ENCODE data around the gene SH3RF1.

The SH3RF1 gene

GRCh38 chr4:169252339-169253112 lies 18.2 kb downstream of the SH3RF1 start:
- no peak for DNase-seq (ENCODE audit: low read depth in 3 of 3, low spot score in 1 of 3)

GRCh38 chr4:169251291-169252235 lies 19.2 kb downstream of the SH3RF1 start:
- no peak for DNase-seq (ENCODE audit: low read depth in 3 of 3, low spot score in 1 of 3)

GRCh38 chr4:169250796-169251195 lies 20.0 kb downstream of the SH3RF1 start:
- DNase-seq (ENCODE audit: low read depth in 3 of 3, low spot score in 1 of 3): no peak

DNA sequence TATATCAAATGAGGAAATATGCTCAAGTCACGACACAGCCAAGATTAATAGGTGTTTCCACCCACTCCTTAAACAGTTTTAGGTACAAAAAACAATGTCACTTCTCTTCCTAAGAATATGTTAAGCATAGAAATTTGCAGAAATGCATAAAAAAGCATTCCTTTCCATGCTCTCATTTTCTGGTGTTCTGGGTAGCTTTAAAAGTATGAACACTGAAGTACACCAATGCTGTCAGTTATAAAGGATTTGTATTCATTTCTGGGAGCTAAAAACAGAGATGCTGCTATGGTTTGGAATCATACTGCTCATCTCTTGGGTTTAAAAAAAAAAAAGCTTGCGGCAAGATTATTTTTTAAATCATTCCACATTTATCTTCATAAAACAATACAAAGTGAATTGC lies 20.8 kb downstream of the SH3RF1 start:
- no peak for DNase-seq (ENCODE audit: low read depth in 3 of 3, low spot score in 1 of 3)

GRCh38 chr4:169249214-169249973 lies 21.4 kb downstream of the SH3RF1 start:
- DNase-seq (ENCODE audit: low read depth in 3 of 3, low spot score in 1 of 3): no peak

DNA sequence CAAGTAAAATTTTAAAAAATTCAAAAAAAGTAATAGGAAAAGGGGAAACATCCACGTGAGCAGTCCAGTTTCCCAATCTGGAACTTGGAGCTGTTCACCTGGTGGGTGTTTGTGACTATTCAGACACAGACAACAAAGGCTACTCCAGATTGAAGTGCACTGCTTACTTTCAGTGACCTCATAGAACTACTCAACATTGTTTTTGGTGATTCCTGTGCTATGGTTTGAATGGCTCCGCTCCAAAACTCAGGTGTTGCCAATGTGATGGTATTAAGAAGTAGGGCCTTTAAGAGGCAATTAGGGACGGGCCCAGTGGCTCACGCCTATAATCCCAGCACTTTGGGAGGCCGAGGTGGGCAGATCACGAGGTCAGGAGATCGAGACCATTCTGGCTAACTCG lies 22.1 kb downstream of the SH3RF1 start:
- DNase-seq (ENCODE audit: low read depth in 3 of 3, low spot score in 1 of 3): no peak

GRCh38 chr4:169246957-169247396 lies 23.8 kb downstream of the SH3RF1 start:
- DNase-seq (ENCODE audit: low read depth in 3 of 3, low spot score in 1 of 3): no peak

DNA sequence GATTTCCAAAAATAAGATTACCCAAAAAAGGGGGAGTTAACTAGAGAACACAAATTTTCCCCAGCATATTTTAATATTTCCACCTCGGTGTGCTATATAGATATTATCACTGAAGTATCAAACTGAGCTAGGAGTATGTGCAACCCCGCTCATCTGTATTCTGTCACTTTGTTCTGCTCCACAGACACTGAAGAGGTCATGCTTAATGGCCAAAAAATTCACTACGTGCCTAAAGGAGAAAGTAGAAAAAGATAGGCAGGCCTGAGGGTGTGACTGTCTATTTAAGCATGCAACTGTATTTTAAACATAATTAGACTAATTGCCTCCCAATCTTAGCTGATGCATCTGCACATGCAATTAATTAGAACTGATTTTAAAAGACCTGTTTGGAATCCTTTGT lies 24.5 kb downstream of the SH3RF1 start:
- DNase-seq (ENCODE audit: low read depth in 3 of 3, low spot score in 1 of 3): no peak

DNA sequence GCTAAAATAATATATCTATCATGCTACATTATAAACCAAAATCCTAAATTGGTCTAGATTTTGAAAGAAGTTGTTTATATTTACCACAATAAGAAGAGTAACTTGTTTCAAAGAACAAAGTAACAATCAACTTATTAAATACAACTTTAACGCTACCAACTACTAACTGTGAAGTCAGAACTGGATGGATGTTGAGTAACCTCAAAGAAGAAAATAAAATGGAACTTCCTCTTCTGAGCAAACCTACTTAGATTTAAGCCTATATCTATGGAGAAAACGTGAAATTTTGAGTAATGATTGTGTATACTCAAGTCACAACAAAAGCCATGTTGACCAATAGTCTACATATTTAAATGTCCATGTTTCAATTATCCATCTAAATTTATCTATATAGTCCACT lies 25.7 kb downstream of the SH3RF1 start:
- DNase-seq (ENCODE audit: low read depth in 3 of 3, low spot score in 1 of 3): no peak

DNA sequence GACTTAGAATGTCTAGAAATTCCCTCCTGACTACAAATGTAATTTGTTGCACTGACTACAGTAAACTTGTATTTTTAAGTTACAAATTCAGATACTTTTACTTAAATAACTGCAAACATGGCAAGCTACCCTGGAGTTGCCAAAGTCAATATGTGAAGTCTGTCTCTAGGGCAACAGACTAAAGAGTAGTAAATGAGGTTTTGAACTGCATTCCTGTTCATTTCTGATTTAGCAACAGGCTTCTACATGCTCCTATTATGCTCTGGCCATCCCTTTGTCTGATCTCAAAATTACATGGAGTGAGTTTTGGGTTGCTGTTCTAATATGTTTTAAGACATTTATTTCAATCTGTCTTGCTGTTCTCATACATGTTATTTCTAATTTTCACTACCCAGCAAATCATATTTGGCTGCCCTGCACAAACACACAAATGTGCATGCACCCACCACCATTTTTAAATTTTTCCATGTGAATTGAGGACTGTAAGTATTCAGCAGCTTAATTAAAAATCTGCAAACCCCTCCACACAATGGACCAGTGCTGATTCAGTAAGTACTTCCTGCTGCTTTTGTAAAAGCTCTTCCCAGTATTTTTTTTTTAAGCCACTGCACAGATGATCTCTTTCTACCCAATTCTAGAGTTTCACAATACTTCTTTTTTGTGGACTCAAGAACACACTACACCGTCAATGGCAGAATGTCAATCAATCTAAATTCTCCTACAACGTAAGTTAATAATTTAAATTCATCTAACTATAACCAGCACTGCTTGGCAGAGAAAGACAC lies 26.7 kb downstream of the SH3RF1 start:
- DNase-seq (ENCODE audit: low read depth in 3 of 3, low spot score in 1 of 3): no peak

DNA sequence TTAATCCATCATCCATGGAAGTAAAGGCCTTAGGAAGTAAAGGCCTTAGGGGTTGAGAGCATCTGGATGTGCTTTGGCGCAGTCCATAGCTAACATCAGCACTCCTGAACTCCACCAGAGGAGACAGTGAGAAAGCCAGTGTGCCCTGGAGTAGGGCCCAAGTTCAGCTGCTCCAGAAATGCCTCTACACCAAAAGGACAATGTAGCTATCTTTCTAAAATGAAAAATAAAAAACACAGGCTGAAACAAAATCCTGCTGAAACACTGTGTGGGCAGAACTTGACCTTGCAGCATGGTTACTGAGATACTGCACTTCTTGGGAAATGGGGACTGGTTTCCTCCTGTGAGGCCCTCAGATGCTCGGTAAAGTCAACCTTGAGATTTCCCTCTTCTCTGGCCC lies 29.3 kb downstream of the SH3RF1 start:
- DNase-seq (ENCODE audit: low read depth in 3 of 3, low spot score in 1 of 3): no peak

DNA sequence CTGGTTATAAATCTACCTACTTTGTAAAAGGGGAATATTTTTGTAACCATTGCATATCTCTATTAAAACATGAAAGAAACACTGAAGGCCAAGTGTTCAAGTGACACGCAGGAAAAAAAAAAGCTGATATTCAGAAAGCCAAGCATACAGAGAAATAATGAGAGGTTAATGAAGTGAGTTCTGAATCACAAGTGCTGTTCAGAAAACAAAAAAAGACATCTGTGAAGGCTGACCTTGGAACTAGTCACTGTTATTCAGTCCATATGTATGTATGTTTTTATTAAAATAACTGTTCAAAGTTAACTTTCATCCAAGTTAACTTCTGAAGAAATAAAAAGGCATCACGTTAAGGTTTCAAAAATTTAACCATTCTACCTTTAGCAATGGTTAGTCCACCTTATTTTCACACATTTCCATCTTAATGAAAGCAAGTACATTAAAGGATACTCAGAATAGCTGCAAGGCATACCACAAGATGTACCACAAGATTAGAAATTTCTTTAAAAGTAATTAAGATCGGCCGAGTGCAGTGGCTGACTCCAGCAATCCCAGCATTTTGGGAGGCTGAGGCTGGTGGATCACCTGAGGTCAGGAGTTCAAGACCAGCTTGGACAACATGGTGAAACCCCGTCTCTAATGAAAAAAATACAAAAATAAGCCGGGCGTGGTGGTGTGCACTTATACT lies 31.4 kb downstream of the SH3RF1 start:
- no peak for DNase-seq (ENCODE audit: low read depth in 3 of 3, low spot score in 1 of 3)

GRCh38 chr4:169238445-169238844 lies 32.3 kb downstream of the SH3RF1 start:
- no peak for DNase-seq (ENCODE audit: low read depth in 3 of 3, low spot score in 1 of 3)

DNA sequence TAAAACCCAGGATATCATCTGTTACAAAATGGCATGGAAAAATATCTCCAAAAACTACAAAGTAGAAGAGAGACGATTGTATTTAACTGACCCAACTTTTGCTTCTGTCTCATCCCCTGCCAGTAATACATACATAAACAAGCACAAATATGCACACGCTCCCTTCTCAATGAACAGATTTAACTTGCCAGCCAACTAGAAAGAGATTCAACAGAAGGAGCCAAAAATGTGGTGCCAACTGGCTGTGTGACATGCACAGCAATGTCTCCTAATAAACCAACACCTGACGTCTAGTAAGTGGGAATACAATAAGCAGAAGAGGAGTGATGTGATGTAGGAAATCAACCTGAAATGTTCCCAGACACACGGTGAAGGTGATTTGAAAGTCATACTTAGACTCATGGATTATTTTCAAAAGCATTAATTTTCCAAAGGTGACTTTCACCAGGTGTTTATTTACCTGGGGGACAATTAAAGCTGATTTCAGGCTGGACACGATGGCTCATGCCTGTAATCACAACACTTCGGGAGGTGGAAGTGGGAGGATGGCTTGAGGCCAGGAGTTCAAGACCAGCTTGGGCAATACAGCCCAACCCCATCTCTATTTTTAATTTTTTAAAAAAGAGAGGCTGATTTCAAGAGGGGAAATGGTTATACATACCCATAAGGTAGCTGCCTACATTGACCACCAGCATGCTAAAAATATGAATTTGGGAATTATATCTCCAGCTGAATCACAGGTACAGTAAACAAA lies 33.7 kb downstream of the SH3RF1 start:
- DNase-seq (ENCODE audit: low read depth in 3 of 3, low spot score in 1 of 3): no peak

GRCh38 chr4:169236078-169236477 lies 34.7 kb downstream of the SH3RF1 start:
- DNase-seq (ENCODE audit: low read depth in 3 of 3, low spot score in 1 of 3): no peak

GRCh38 chr4:169234137-169234855 lies 36.5 kb downstream of the SH3RF1 start:
- DNase-seq (ENCODE audit: low read depth in 3 of 3, low spot score in 1 of 3): no peak

DNA sequence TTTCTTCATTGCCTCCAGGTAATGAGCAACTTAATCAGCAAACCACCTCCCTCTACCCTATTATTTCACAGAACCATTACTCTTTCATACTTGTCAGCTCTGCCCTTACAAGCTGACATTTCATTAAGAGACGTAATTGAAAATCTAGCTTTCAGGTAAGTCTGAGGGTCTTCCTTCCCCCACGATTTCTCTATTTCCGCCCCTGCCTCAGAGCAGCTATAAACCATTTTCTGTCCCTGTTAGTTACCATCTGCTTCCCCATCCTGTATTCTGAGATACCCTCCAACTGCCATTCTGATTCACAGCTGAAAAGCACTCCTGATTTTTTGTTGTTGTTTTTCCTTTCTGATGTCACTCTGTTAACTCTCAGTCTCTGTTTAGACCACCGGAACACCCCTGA lies 37.1 kb downstream of the SH3RF1 start:
- no peak for DNase-seq (ENCODE audit: low read depth in 3 of 3, low spot score in 1 of 3)

- no peak for DNase-seq (ENCODE audit: low read depth in 3 of 3, low spot score in 1 of 3)
Measured at GRCh38 chr4:169231647-169232262, 39.0 kb downstream of the SH3RF1 start.

All from stimulated activated CD4-positive, alpha-beta T cell treated with anti-CD3 and anti-CD28 coated beads, TNF-alpha, amount 100 ng/mL, for 1 hour (primary cell).